Inferior parietal cortex (tissue), 1 donor: ENCODE measurements around the gene ADAMTSL1.

Experiments used
- DNase-seq: peaks from one replicate; pipeline ENCODE4 v3.0.0-alpha.2; 2016; ENCODE audit errors: extremely low spot score

The ADAMTSL1 gene

DNA sequence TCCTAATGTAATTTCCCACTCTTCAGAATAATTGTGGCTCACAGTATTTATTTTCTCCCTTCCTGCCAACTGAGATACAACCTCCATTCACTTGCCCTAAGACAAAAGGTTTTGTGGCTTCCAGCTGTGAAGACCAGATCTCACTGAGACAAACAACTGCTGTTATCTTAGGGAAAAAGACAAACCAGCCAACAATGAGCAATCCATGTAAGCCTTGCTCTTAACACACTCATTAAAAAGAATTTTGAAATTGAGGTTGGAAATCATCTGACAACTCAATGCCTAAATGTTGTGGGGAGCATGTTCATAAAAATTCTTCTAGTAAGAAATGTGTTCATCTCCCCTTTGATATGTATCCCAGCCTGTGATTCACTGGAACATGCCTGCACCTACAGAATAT is 132.9 kb downstream of the ADAMTSL1 start:
- no peak for DNase-seq

DNA sequence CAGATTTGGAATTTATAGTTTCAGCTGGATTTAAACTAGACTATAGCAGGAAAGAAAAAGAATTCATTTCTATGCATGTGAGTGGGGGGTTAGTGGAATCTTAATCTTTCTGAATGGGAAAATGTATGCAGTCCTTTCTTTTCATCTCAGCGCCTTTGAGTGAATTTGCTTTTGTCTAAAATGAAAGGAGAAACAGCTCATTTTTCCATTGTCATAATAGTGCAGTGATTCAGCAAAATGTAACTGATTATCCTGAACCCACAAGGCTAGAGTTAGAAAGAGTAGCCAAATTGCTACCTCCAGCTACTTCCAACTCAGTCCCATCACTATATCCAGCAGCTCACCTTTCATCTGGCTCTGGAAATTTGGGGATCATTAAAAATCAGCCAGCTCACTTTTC is 134.4 kb downstream of the ADAMTSL1 start:
- DNase-seq = no peak

DNA sequence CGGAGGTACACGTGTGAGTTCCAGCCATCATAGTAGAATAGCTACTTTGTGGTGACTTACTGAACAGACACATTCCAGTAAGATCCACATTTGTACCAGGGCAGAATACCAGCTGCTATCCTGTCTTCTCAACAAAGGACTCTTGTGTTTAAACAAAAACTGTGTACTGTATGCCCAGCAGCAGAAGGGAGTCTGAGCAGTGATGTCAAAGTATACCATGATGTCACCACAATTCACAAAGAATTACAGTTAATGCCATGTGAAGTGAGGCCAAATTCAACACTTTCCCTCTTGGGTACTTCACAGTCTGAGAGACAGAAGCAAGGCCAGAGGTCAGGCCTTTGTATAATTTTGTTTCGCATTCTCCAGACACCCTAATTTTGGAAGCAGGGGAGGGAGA is 137.0 kb downstream of the ADAMTSL1 start:
- peak; percentile 63 for DNase-seq

DNA sequence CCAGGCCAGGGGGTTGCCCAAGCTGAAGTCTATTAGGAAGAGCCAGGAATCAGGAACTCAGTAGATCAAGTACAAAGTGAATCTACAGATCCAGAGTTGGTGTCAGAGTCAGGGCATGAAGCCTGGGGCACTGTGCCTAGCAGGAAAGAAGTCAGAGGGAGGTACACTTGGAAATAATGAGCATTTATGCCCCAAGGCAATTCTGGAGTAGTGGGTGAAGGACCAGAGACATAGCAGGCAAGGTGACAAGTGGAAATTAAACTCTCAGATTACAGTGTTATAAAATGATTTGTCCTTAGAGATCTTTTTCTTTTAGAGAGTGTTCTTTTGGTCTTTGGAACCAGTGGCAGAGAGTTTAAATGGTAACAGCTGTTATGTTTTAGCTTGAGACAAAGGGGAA is 138.0 kb downstream of the ADAMTSL1 start:
- no peak for DNase-seq

DNA sequence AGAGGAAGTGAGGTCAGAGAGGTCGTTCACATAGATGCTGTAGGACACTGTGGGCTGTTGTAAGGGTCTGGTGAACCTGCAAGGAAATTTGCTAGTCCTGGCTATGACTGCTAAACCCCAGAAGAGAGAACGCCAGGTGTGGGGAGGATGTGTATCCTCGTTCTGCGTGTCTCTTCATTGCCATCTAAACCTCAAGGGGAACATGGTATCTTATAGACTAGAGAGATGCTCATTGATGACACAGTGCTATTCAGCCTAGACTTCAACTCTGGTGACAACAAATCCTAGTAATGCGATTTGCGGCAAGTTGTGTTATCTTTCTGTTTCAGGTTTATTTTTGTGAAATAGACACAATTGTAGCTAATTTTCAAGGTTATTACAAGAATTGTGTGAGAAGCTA is 140.2 kb downstream of the ADAMTSL1 start:
- no peak for DNase-seq

DNA sequence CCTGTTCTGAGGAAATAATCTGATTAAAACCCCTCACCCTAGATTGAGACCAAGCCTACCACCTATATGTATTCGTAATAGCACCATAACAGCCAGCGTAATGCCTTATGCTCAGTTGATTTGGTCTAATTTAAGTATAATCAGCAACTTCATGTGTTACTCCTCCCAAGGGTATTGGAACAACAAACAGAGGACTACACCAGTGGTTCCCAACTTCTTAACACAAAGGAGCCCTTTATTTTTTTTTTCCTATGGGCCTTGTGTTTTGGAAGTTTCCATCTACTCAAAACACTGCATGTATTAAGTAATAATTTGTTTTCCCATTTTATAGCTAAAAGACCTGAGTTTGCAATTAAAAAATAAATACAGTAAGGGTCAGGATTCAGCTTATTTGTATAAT is 140.7 kb downstream of the ADAMTSL1 start:
- no peak for DNase-seq

DNA sequence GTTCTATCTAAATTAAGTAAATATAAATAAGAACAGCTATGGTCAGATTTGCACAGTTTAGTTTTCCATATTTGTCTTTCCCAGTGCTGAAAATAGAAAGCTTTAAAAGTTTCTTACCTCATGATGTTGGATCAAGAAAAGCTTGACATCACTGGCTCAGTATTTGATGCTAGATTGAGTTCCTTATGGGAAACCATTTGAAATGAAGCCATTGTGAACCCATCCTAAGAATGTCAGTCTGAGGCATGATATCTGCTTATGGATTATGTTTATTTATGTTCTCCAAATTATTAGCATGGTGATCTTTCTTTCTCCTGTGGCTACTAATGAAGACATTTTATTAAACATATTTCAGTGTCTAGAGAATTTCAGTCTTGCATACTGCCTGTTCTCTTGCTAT is 143.0 kb downstream of the ADAMTSL1 start:
- DNase-seq = no peak

DNA sequence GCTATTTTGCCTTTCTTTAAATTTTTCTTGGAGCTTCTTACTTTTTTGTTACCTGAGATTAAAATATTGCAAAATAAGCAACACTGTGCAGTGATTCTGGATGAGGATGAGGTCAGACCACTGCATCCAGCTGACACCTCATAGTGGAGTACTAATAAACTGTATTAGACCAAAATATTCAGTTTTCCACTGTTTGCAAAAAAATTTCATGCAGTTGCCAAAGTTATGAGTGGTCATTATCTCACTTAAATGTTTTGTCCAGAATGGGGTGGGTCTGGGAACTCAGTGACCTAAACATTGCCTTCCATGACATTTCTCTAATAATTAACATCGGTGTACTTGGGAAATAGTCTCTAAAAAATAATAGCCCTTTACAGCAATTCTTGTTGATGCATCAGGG is 143.8 kb downstream of the ADAMTSL1 start:
- DNase-seq = no peak

DNA sequence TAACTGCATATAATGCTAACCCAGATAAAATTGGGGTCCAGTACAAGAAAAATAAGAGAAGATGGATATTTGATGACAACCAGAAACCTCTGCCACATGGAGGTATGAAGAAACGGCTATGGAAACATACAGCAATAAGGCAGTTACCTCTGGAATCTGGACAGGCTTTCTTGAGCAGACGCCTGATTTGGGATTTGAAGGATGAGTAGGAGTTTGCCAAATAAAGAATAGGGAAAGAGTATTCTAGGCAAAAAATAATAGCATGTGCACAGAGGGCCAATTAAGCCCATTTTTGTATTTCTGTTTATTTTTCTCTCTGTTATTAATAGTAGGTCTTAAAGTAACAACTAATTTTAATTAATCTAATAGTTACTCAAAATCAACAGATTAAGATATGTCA is 144.9 kb downstream of the ADAMTSL1 start:
- DNase-seq = no peak

DNA sequence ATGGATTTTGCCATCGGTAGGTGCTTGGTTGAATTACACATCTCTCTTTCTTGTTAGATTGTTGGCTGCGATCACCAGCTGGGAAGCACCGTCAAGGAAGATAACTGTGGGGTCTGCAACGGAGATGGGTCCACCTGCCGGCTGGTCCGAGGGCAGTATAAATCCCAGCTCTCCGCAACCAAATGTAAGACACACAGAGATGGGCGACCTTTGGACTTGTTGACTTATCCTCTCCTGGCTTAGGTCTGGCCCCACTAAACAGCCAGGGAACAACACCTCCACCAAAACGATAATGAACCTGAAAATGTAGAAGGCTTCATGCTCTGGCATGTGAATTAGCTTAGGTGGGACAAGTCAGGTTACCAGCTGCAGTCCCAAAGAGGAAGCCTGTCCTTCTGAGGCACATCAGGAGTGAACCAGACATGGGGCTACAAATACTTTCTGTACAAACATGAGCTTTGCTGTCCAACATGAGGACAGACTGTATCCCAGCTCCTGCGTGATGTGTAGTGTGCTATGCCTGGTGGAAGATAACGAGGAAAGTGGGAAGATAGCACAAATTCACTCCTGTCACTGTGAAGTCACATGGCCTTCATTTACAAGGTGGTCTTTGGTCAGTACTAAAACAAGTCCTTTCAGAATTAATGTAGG is 148.4 kb downstream of the ADAMTSL1 start:
- no peak for DNase-seq

DNA sequence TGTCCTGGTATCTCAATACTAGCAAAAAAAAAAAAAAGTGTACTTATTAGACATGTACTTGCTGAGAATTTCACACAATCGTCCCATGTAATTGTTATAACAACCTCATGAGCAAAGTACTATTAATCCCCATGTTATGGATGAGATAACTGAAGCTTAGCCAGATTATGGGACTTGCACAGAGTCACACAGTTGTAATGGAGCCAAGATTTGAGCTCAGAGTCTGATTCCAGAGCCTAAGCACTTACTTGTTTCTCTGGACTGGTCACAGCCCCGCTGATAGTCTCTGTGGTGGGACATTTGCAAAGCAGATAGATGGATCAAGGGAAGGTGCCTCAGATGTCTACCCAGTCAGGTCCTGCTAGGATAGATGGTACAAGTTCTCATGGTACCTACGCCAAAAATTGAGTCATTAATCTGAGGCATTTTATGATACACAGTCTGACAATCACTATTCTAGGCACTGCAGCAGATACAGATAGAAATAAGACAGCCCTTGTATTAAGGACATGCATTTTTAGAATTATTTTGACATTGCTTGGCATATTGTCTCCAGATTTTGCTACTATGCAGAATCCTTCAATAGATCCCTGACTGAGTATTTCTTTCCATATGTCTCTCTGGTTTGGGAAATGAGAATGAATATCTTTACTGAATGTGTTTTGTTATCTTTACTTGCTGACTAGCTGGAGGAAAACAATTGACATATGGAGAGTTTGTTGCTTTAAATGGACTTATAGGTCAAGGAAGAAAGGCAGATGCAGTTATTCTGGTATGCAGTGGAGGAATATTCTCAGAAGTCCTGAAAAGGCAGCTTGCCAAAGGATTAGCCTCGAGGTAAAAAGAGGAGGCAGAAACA is 149.5 kb downstream of the ADAMTSL1 start:
- no peak for DNase-seq

DNA sequence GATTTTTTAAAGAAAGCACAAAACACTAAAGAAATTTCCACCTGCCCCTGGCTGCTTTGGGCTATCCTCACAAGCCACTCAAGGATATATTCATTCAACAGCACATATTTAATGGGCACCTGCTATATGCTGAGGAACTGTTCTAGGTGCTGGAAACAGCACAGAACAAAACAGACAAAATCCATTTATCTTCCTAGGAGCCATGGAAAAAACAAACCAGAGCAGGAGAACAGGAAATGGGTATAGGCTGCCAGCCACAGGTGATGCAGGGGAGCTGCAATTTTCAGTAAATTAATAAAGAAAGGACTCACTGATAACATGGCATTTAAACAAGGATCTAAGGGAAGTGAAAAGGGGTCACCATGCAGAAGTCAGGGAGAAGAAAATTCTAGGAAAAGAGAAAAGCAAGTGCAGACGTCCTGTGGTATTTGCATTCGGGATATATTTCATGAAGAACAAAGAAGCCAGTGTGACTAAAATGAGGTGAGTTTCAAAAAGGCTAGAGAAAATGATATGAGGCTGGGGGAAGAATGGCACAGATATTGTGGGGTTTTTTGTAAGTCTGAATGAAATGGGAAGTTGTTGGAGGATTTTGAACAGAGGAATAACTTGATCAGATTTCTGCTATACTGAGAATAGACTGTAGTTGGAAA is 152.2 kb downstream of the ADAMTSL1 start:
- DNase-seq = no peak

DNA sequence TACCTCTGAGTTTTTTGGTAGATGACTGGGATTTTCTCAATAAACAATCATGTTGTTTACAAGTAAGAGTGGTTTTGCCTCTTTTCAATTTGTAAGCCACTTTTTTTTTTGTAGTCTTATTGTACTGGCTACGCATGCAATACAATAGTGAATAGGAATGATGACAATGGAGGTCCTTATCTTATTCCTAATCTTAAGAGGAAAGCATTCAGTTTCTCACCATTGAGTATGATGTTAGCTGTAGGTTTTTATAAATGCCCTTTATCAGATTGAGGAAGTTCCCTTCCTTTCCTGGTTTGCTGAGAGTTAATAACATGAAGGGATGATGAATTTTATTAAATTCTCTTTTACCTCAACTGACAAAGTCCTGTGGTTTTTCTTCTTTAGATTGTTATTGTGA is 155.2 kb downstream of the ADAMTSL1 start:
- no peak for DNase-seq

DNA sequence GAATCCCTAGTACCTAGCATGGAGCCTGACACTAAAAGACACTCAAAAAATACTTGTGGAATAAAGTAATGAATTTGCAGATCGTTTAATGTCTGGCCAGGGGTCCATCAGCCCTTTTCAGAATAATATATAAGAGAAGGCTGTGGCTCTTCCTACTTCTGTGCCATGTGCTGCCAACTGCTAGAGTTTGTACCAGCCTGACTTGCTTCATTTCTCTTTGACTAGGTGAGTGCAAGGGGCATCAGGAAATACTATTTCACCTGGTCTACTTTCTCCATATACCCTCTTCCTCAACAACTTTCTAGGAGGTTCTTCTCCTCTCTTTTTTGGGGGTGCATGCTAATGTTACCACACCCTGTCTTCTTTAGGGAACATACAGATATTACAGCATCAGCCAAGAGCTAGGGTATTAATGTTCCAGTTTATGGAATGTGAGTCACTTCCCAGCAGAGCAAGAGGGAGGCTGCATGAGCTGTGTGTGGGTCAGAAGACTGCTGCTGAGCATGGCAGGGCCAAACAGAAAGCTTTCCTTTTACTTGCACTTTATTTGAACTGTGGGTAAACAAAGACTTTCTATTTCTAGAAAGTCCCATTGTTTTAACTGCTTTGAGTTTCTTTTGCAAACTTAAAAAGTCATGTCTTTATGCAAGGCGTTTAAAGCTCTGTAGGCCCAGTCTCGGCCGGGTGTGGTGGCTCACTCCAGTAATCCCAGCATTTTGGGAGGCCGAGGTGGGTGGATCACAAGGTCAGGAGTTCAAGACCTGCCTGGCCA is 158.9 kb downstream of the ADAMTSL1 start:
- no peak for DNase-seq

DNA sequence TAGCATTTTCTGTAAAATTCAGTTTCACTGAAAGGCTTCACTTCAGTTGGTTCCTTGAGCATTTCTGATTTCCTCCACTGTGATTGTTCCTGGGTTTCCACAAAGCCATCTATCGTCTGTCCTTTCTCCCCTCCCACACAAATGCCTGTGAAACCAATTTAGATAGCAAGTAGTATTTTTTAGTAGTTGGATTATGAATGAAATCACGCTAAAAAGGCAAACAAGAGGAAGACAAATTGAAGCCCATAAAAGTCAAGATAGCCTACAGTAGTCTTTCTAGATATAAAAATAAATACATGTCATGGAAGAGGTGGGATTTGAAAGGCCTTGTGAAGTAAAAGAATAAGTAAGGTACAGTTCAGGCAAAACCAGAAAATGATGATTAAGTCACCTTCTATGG is 162.8 kb downstream of the ADAMTSL1 start:
- DNase-seq = no peak

DNA sequence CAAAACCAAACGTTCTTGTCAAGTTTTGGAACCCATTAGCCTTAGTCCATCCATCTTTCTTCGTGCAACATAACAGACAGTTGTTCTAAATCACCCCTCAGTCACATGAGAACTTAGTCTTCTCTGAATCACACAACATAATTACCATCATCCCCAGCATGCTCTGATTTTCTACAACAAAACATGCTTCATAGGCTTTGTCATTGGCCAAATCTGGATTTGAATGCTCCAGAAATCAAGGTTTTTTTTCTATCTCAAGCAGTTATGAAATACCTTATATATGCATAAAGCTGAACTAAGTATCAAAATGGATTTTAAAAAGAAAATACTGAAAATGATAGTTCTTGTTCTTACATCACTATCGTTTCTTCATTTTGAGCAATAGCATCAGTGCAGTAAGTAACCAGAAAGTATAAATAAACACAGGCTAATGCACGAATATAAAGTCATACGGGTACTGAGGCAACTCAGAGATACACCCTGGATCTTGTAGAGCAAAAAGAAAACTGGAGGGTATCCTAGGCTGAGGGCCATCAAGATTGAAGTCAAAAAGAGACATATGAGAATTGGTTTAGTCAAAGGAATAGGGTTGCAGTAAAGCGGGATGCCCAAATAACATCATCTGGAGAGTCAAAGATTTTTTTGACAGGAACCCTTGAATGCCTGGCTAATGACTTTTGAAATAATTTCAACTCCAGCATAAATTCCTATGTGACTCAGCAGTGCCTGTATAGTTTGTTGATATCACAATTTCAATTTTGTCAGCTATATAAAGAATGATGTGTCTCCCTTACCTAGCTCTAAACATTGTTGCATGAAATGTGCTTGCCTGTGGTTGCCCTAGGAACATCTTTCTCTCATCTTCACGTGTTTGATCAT is 164.7 kb downstream of the ADAMTSL1 start:
- no peak for DNase-seq

DNA sequence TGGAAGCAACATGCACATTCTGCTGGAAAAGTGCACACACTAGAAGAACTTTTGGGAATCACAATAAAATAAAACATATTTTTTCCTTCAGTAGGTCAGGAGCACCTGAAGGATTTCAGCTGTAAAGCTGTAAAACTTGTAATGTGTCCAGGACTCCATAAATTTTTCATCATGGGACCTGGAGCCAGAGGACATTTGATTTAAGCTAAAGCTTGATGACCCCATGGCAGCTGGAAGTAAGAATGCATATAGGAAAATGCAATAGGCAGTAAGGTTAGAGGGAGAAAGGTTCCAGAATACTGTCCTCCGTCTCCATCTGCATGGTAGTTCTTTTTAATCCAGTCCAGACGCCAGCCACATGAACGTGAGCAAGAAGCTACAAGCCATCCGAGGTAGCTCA is 166.0 kb downstream of the ADAMTSL1 start:
- DNase-seq = no peak

DNA sequence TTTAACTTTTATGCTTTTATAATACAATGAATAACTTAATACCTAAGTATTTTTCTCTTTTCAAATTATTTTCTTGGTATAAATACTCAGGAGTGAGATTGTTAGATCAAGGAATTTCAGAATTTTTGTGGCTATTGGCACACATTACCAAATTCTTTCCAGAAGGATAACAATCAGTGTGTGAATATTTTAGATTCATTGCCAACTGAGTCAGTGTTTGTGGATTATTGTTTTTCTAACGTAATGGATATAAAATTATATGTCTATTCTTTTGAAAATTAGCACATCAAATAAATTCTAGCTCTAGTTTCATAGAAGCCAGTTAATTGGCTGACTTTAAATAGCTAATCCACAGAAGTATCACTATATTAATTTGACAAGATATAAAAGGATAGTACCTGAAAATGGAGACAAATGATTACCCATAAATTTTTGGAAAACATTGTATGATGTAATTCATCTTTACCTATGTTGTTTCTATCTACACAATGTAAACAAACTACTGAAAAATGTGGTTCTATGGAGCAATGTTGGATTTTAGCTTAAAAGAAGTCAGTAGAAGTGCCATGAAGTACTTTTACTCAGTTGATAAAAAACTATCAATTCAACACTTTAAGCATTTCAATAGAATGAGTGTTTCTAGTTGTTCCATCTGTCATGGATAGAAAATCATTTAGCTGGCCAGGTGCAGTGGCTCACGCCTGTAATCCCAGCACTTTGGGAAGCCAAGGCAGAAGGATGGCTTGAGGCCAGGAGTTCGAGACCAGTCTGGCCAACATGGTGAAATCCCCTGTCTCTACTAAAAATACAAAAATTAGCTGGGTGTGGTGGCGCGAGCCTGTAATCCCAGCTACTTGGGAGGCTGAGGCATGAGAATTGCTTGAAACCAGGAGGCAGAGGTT is 185.1 kb downstream of the ADAMTSL1 start:
- no peak for DNase-seq

DNA sequence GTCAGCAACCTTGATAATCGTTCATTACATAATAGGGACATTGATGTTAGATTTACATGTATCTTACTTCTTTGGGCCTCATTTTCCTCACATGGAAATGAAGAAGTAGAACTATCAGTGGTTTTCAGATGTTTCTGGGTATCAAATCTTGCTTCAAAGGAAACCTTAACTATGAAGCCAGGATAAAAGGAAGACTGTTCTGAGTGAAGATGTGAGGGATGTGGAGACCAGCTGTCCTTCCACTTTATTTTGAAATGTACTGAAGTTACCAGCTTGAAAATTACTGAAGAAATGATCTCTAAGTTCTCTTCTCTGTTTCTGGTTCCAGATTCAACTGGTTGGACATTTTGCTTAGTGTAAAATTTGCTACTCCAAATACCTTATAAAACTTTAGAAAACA is 186.0 kb downstream of the ADAMTSL1 start:
- DNase-seq = no peak

DNA sequence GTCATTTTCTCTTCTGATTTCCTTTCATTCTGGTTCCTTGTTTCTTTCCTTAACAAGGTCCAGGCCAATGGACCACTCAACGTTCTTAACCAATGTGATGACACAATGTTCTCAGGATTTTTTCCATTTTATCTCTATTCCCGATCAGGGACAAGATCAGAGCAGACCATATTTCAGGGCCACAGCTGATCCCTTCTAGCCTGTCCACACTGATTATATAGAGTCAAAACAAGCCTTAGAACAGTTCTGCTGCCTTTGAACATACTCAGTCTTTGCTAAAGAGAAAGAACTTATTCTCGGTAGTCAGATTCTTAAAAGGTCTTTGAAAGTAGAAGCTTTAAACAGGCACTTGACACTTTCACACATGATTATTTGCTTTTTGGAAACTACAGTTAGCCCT is 188.4 kb downstream of the ADAMTSL1 start:
- no peak for DNase-seq
